H1 (cell line): Measurements from ENCODE around the gene TNFRSF18. TPM values are rescaled to one million over a fixed set of nuclear protein-coding genes. Genes with fewer than 3 reads are reported as not detected.
A peak's percentile ranks its signal among the peaks of the same experiment; 100 is the strongest.

Source experiments
- CTCF ChIA-PET: fragments of 300-600 bp; sonication (Branson Sonifier 250); formaldehyde crosslinking; loops from one replicate; lab custom pipeline; 2021; ENCODE audit not compliant: partially characterized antibody; lab: Charles Lee
- POLR2A ChIA-PET: fragments of 300-600 bp; sonication (Branson Sonifier 250); formaldehyde crosslinking; loops from one replicate; lab custom pipeline; 2021; ENCODE audit warnings: inconsistent platforms; ENCODE audit not compliant: partially characterized antibody; lab: Charles Lee
- DNase-seq, 2 experiments: peaks; one replicate each; pipeline versions ENCODE4 v3.0.0 to v3.0.0-alpha.2; 2010 to 2022; ENCODE audit warnings: low spot score in 2 of 2, low read depth in 1 of 2, mixed read lengths in 1 of 2
- FAIRE-seq: peaks from 2 replicates; lab custom pipeline; 2011; peaks lifted over from hg19 to GRCh38; lab: Jason Lieb, UNC
- H2AFZ ChIP-seq: 2 replicates; pipeline ENCODE4 v1.8.1; 2012; ENCODE audit warnings: low read length, inconsistent platforms
- H2AK5ac ChIP-seq: 2 replicates; pipeline ENCODE4 v1.6.1; 2013; ENCODE audit warnings: low read depth, low read length
- H2BK120ac ChIP-seq: replicated peaks from 2 replicates; pipeline ENCODE3; 2013; ENCODE audit warnings: low read depth, low read length, inconsistent platforms
- H2BK12ac ChIP-seq: 2 replicates; pipeline ENCODE4 v1.6.1; 2013; ENCODE audit warnings: low read depth, low read length
- H2BK15ac ChIP-seq: 2 replicates; pipeline ENCODE4 v1.6.1; 2013; ENCODE audit warnings: low read length
- H2BK20ac ChIP-seq: 2 replicates; pipeline ENCODE4 v1.6.1; 2013; ENCODE audit warnings: low read length
- H2BK5ac ChIP-seq: 2 replicates; pipeline ENCODE4 v1.6.1; 2013; ENCODE audit warnings: low read depth, low read length
- H3K14ac ChIP-seq: 2 replicates; pipeline ENCODE4 v1.6.1; 2013; ENCODE audit warnings: inconsistent platforms; ENCODE audit not compliant: insufficient read length
- H3K18ac ChIP-seq: 2 replicates; pipeline ENCODE4 v1.6.1; 2013; ENCODE audit warnings: low read length; ENCODE audit errors: extremely low read depth
- H3K23ac ChIP-seq: 2 replicates; pipeline ENCODE4 v1.6.1; 2013; ENCODE audit warnings: inconsistent platforms; ENCODE audit not compliant: insufficient read length
- H3K23me2 ChIP-seq: 2 replicates; pipeline ENCODE4 v1.6.1; 2013; ENCODE audit warnings: low read depth, low read length
- H3K27ac ChIP-seq: 2 replicates; pipeline ENCODE4 v1.6.1; 2011; ENCODE audit warnings: low read depth, low read length, inconsistent platforms
- H3K27me3 ChIP-seq, 4 experiments: replicated peaks in 1 of 4; 1 replicate in 1 of 4; 2 replicates in 3 of 4; pipeline versions ENCODE4 v1.6.1 to v1.8.1; 2011 to 2013; ENCODE audit warnings: low read length in 3 of 4, mild to moderate bottlenecking in 3 of 4, inconsistent platforms in 2 of 4, mixed read lengths in 2 of 4, moderate library complexity in 1 of 4; ENCODE audit not compliant: control insufficient read depth in 3 of 4, insufficient read depth in 3 of 4; ENCODE audit errors: extremely low read depth in 1 of 4
- H3K36me3 ChIP-seq, 4 experiments: 2 replicates each; pipeline versions ENCODE4 v1.6.1 to v1.8.1; 2011 to 2013; ENCODE audit warnings: mild to moderate bottlenecking in 4 of 4, low read length in 3 of 4, moderate library complexity in 2 of 4, control low read depth in 1 of 4, inconsistent platforms in 1 of 4; ENCODE audit not compliant: insufficient read depth in 4 of 4, control insufficient read depth in 2 of 4
- H3K4ac ChIP-seq: replicated peaks from 2 replicates; pipeline ENCODE3; 2013; ENCODE audit warnings: low read length, low read depth, mixed read lengths, inconsistent platforms; ENCODE audit not compliant: insufficient read length
- H3K4me1 ChIP-seq, 4 experiments: replicated peaks in 1 of 4; 1 replicate in 1 of 4; 2 replicates in 3 of 4; pipeline versions ENCODE4 v1.6.1 to v1.8.1; 2011 to 2013; ENCODE audit warnings: low read length in 3 of 4, inconsistent platforms in 2 of 4, mixed read lengths in 1 of 4; ENCODE audit not compliant: insufficient read depth in 4 of 4, control insufficient read depth in 3 of 4
- H3K4me2 ChIP-seq, 2 experiments: 2 replicates each; pipeline versions ENCODE4 v1.6.1 to v1.8.1; 2011 to 2013; ENCODE audit warnings: low read depth in 2 of 2, low read length in 2 of 2, control low read depth in 1 of 2, inconsistent platforms in 1 of 2, mild to moderate bottlenecking in 1 of 2; ENCODE audit not compliant: insufficient read depth in 1 of 2
- H3K4me3 ChIP-seq, 4 experiments: fragments of 200-600, 300-600 bp in 1 of 4; sonication (generic), shearing (Covaris generic), sonication (Bioruptor Twin) in 1 of 4; 2 replicates each; pipeline versions ENCODE4 v1.5.1 to v1.8.1; 2011 to 2016; ENCODE audit warnings: low read length in 4 of 4, low read depth in 3 of 4, control low read depth in 2 of 4, inconsistent platforms in 2 of 4, mild to moderate bottlenecking in 2 of 4, mixed read lengths in 1 of 4, moderate library complexity in 1 of 4; ENCODE audit not compliant: insufficient read depth in 2 of 4; ENCODE audit errors: extremely low read depth in 1 of 4
- H3K56ac ChIP-seq: replicated peaks from 2 replicates; pipeline ENCODE3; 2013; ENCODE audit warnings: low read depth, mild to moderate bottlenecking, mixed read lengths, low read length, inconsistent platforms; ENCODE audit not compliant: insufficient read length
- H3K79me1 ChIP-seq: 2 replicates; pipeline ENCODE4 v1.6.1; 2013; ENCODE audit warnings: low read depth, low read length, control low read depth
- H3K79me2 ChIP-seq, 2 experiments: 2 replicates each; pipeline versions ENCODE4 v1.6.1 to v1.8.1; 2012 to 2013; ENCODE audit warnings: low read length in 2 of 2, mild to moderate bottlenecking in 2 of 2, inconsistent platforms in 1 of 2; ENCODE audit not compliant: insufficient read depth in 2 of 2, control insufficient read depth in 1 of 2
- H3K9ac ChIP-seq, 4 experiments: replicated peaks in 1 of 4; 1 replicate in 1 of 4; 2 replicates in 3 of 4; pipeline versions ENCODE4 v1.6.1 to v1.8.1; 2011 to 2013; ENCODE audit warnings: low read depth in 3 of 4, low read length in 3 of 4, control low read depth in 2 of 4, mild to moderate bottlenecking in 2 of 4, moderate library complexity in 2 of 4, inconsistent platforms in 1 of 4; ENCODE audit errors: extremely low read depth in 1 of 4
- H3K9me3 ChIP-seq, 2 experiments: 2 replicates each; pipeline versions ENCODE4 v1.6.1 to v1.8.1; 2012 to 2013; ENCODE audit warnings: mild to moderate bottlenecking in 2 of 2, moderate library complexity in 2 of 2, control low read depth in 1 of 2, inconsistent platforms in 1 of 2, low read depth in 1 of 2, low read length in 1 of 2, mixed read lengths in 1 of 2; ENCODE audit not compliant: insufficient read depth in 2 of 2
- H4K20me1 ChIP-seq, 2 experiments: replicated peaks in 1 of 2; 2 replicates each; pipeline versions ENCODE3 to v1.8.1; 2011 to 2013; ENCODE audit warnings: inconsistent platforms in 2 of 2, low read length in 2 of 2, mild to moderate bottlenecking in 1 of 2; ENCODE audit not compliant: insufficient read depth in 2 of 2, control insufficient read depth in 1 of 2
- H4K5ac ChIP-seq: 2 replicates; pipeline ENCODE4 v1.6.1; 2013; ENCODE audit warnings: low read length, low read depth, mixed read lengths, inconsistent platforms; ENCODE audit not compliant: insufficient read length
- H4K8ac ChIP-seq: 2 replicates; pipeline ENCODE4 v1.8.0; 2013; ENCODE audit warnings: mild to moderate bottlenecking, moderate library complexity, low read length, inconsistent platforms; ENCODE audit not compliant: insufficient read depth; ENCODE audit errors: extremely low read depth
- H4K91ac ChIP-seq: replicated peaks from 2 replicates; pipeline ENCODE3; 2013; ENCODE audit warnings: low read length, mixed read lengths, inconsistent platforms; ENCODE audit not compliant: insufficient read length
- CBX5 ChIP-seq: fragments of 300-800, 300-1000 bp; sonication (generic); IDR thresholded peaks from 2 replicates; pipeline ENCODE4 v1.7.1; 2016; ENCODE audit warnings: antibody characterized with exemption, low read length, low read depth
- EP300 ChIP-seq, 2 experiments: IDR thresholded peaks; 1 replicate in 1 of 2; 2 replicates in 1 of 2; pipeline ENCODE4 v1.6.1; 2011 to 2012; ENCODE audit warnings: low read depth in 2 of 2, low read length in 2 of 2, mild to moderate bottlenecking in 2 of 2, borderline replicate concordance in 1 of 2, inconsistent platforms in 1 of 2, moderate library complexity in 1 of 2
- HDAC2 ChIP-seq, 2 experiments: fragments of 300-600 bp in 1 of 2; sonication (generic) in 1 of 2; IDR thresholded peaks; 2 replicates each; pipeline ENCODE4 v1.6.1; 2011 to 2012; ENCODE audit warnings: low read depth in 2 of 2, low read length in 2 of 2, mild to moderate bottlenecking in 2 of 2, moderate library complexity in 2 of 2, borderline replicate concordance in 1 of 2, inconsistent platforms in 1 of 2
- KDM4A ChIP-seq: IDR thresholded peaks from one replicate; pipeline ENCODE4 v1.7.1; 2012; ENCODE audit warnings: low read depth, mild to moderate bottlenecking, moderate library complexity, low read length, inconsistent platforms; ENCODE audit not compliant: severe bottlenecking
- SAP30 ChIP-seq: fragments of 300-600 bp; sonication (generic); IDR thresholded peaks from 2 replicates; pipeline ENCODE4 v1.7.1; 2012; ENCODE audit warnings: low read length, moderate library complexity, mild to moderate bottlenecking, inconsistent platforms; ENCODE audit not compliant: insufficient read depth, insufficient replicate concordance
- SP1 ChIP-seq: IDR thresholded peaks from 2 replicates; pipeline ENCODE4 v1.6.1; 2011; ENCODE audit warnings: low read depth, low read length
- SP4 ChIP-seq: IDR thresholded peaks from 2 replicates; pipeline ENCODE4 v1.6.1; 2012; ENCODE audit warnings: low read length, inconsistent platforms
- WGBS, 2 experiments: shearing (Covaris generic) in 1 of 2; methylation state at CpG; one replicate each; pipeline versions ENCODE4 v1.1.6 to v1.1.7; 2013 to 2015; ENCODE audit warnings: low lambda C conversion rate in 2 of 2, mixed read lengths in 2 of 2, inconsistent platforms in 1 of 2, low coverage in 1 of 2, missing lambda C conversion rate in 1 of 2; ENCODE audit not compliant: insufficient replicate concordance in 2 of 2, insufficient coverage in 1 of 2, insufficient read length in 1 of 2; ENCODE audit errors: extremely low coverage in 1 of 2, missing lambda C conversion rate in 1 of 2; 5-methylcytosine and 5-hydroxymethylcytosine counted together
- polyA plus RNA-seq, 7 experiments: library from polyadenylated mRNA; depleted of rRNA in 3 of 7; stranded (reverse) in 5 of 7; unstranded in 2 of 7; fragments of >200 nt in 5 of 7; fragments of 200-250 nt in 2 of 7; gene quantifications; 1 replicate in 5 of 7; 2 replicates in 1 of 7; 4 replicates in 1 of 7; pipeline versions ENCODE4 v1.2.1 to v1.2.3, GENCODE V29; 2011 to 2013; ENCODE audit warnings: missing spikeins in 2 of 7, mixed read lengths in 2 of 7
- total RNA-seq: library from RNA; stranded (reverse); fragmentation: NEBNext Ultra II Directional; extraction: Animal tissue kit (Norgen Biotek cat#: 25700); gene quantifications from 2 replicates; pipeline ENCODE4 v1.2.1, GENCODE V29; 2021
- TF ChIP-seq, protein P1 (sequence below), 3 experiments: IDR thresholded peaks; 1 replicate in 2 of 3; 2 replicates in 1 of 3; pipeline versions ENCODE4 v1.5.1 to v1.6.1; 2011; ENCODE audit warnings: low read length in 3 of 3, mild to moderate bottlenecking in 3 of 3, inconsistent platforms in 2 of 3, low read depth in 1 of 3, moderate library complexity in 1 of 3; ENCODE audit not compliant: insufficient read depth in 1 of 3; ENCODE audit errors: control extremely low read depth in 1 of 3

TNFRSF18 gene
- total and polyA plus RNA-seq, 2 of the 8 experiments (the other 6 are each of a cell fraction or from before 2014, with no cell fraction given): 1.5 to 2.5 TPM

- Histone ChIP-seq H3K4me2 (peak within 1 kb of the TSS; percentile 81 to 88), H2AFZ (peak within 1 kb of the TSS; percentile 21; the same call in 1 of the 2 replicates), H3K9me3 (peaks cover 0 to 9% of the 10 kb centered on the region in 2 experiments; a peak in 2 of 4 replicates), H3K79me1 (peaks cover 37% of the 10 kb centered on the region), H3K14ac (no peak within 1 kb of the TSS), H3K36me3 (peaks cover 2 to 22% (median 4%) of the 10 kb centered on the region in 4 experiments; a peak in 4 of 8 replicates), H2AK5ac (peak within 1 kb of the TSS; percentile 25; the same call in 1 of the 2 replicates), H3K79me2 (peaks cover 6 to 34% of the 10 kb centered on the region in 2 experiments; a peak in 3 of 4 replicates), H3K9ac (peak within 1 kb of the TSS; percentile 58 to 89 (median 80)), H4K20me1 (peaks cover 1 to 25% of the 10 kb centered on the region in 2 experiments), H4K91ac (no peak within 1 kb of the TSS), H2BK5ac (peak within 1 kb of the TSS; percentile 15; the same call in 1 of the 2 replicates), H2BK120ac (no peak within 1 kb of the TSS), H3K56ac (peak within 1 kb of the TSS; percentile 30), H3K4ac (peak within 1 kb of the TSS; percentile 91), H3K23me2 (peaks cover 7% of the 10 kb centered on the region), H4K8ac (peak within 1 kb of the TSS; percentile 91), H3K27ac (peak within 1 kb of the TSS; percentile 86), H3K18ac (peak within 1 kb of the TSS; percentile 60; the same call in 1 of the 2 replicates), H2BK15ac (peak within 1 kb of the TSS; percentile 88; the same call in 1 of the 2 replicates), H3K4me1 (peaks cover 0 to 11% (median under 1%) of the 10 kb centered on the region in 4 experiments; a peak in 4 of 7 replicates), H3K27me3 (no peaks in the 10 kb centered on the region; a peak in 1 of 7 replicates), H3K4me3 (peak within 1 kb of the TSS; percentile 86 to 92 (median 90)), H2BK20ac (no peak within 1 kb of the TSS), H2BK12ac (peak within 1 kb of the TSS; percentile 17; the same call in 1 of the 2 replicates), H3K23ac (no peak within 1 kb of the TSS), H4K5ac (no peak within 1 kb of the TSS)
- 22% methylated on average over 76 of the region's 100 CpGs; no CpG with 5 or more reads in 1 of the 2 experiments for whole genome bisulfite sequencing, 2 experiments
- ChIA-PET CTCF (interaction anchor here (0.6 to 1.6 kb wide), 3 partner anchors 24 to 110 kb away, joined by 3 to 6 read pairs (median 3); no protein-coding TSS in a partner anchor), POLR2A (interaction anchor here (0.6 to 2.3 kb wide), 8 partner anchors 9 to 257 kb away, joined by 3 to 12 read pairs (median 4); partner anchors contain the start of gene C1QTNF12)
- DNase-seq: no peak
- no peak for FAIRE-seq
- TF ChIP-seq SAP30 (no peak), HDAC2 (IDR thresholded peaks at IDR 0.05; ENCODE audit: borderline replicate concordance in 1 of 2, low read depth in 2 of 2, low read length in 2 of 2) (no peak; a peak in 1 of 4 replicates), SP1 (no peak), EP300 (IDR thresholded peaks at IDR 0.05; ENCODE audit: borderline replicate concordance in 1 of 2, low read depth in 2 of 2, low read length in 2 of 2) (no peak), KDM4A (peak; percentile 33), SP4 (no peak), CBX5 (no peak)
- TF ChIP-seq, protein P1, sequence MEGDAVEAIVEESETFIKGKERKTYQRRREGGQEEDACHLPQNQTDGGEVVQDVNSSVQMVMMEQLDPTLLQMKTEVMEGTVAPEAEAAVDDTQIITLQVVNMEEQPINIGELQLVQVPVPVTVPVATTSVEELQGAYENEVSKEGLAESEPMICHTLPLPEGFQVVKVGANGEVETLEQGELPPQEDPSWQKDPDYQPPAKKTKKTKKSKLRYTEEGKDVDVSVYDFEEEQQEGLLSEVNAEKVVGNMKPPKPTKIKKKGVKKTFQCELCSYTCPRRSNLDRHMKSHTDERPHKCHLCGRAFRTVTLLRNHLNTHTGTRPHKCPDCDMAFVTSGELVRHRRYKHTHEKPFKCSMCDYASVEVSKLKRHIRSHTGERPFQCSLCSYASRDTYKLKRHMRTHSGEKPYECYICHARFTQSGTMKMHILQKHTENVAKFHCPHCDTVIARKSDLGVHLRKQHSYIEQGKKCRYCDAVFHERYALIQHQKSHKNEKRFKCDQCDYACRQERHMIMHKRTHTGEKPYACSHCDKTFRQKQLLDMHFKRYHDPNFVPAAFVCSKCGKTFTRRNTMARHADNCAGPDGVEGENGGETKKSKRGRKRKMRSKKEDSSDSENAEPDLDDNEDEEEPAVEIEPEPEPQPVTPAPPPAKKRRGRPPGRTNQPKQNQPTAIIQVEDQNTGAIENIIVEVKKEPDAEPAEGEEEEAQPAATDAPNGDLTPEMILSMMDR (IDR thresholded peaks at IDR 0.05; ENCODE audit: control extremely low read depth in 1 of 3, insufficient read depth in 1 of 3, low read depth in 1 of 3, low read length in 3 of 3): no peak
These were observed 25.9 kb upstream of the TNFRSF18 start, which contains the start of gene B3GALT6 for GRCh38 chr1:1232208-1232795. Gene B3GALT6, plus strand, starts transcription at chr1:1232237. Its CDS starts 42 bp downstream, at chr1:1232279.
